T-cell (primary cell): ENCODE measurements around the gene TOMM34. TPM values are rescaled to one million over a fixed set of nuclear protein-coding genes. Genes with fewer than 3 reads are reported as not detected.

Experiments
- ATAC-seq, 4 experiments: fragments of 200-7000 bp in 3 of 4; fragments of 150-1000 bp in 1 of 4; cut with Tn5 transposase; replicated peaks in 1 of 4; 1 replicate in 3 of 4; 2 replicates in 1 of 4; pipeline ENCODE4 v1.10.0; 2021; ENCODE audit warnings: moderate library complexity in 3 of 4, mild to moderate bottlenecking in 2 of 4, moderate number of reproducible peaks in 1 of 4
- CTCF ChIA-PET, 2 donors: fragments of 300-600 bp; sonication (Branson Sonifier 250); formaldehyde crosslinking; loops; one replicate each; lab custom pipeline; 2022; ENCODE audit warnings: antibody characterized with exemption in 2 of 2; lab: Charles Lee
- POLR2A ChIA-PET, 2 donors: fragments of 300-600 bp; sonication (Branson Sonifier 250); formaldehyde crosslinking; loops; one replicate each; lab custom pipeline; 2022; ENCODE audit warnings: antibody characterized with exemption in 2 of 2; lab: Charles Lee
- DNase-seq, 35 experiments: peaks; one replicate each; pipeline versions ENCODE4 v3.0.0 to v3.0.0-alpha.2; 2013 to 2023
- H3K27ac ChIP-seq: one replicate; pipeline ENCODE4 v1.5.1; 2013; ENCODE audit warnings: low read length
- H3K27me3 ChIP-seq, 2 experiments: replicated peaks in 1 of 2; 1 replicate in 1 of 2; 2 replicates in 1 of 2; pipeline versions ENCODE4 v1.6.1 to v1.7.0; 2013; ENCODE audit warnings: low read length in 1 of 2, mixed read lengths in 1 of 2; ENCODE audit not compliant: control insufficient read depth in 2 of 2, insufficient read depth in 2 of 2; ENCODE audit errors: extremely low read depth in 1 of 2
- H3K36me3 ChIP-seq, 2 donors: 1 replicate in 1 of 2; 2 replicates in 1 of 2; pipeline versions ENCODE4 v1.6.1 to v1.7.0; 2013; ENCODE audit warnings: low read length in 1 of 2; ENCODE audit not compliant: control insufficient read depth in 2 of 2, insufficient read depth in 1 of 2; ENCODE audit errors: extremely low read depth in 1 of 2
- H3K4me1 ChIP-seq, 2 experiments: 1 replicate in 1 of 2; 2 replicates in 1 of 2; pipeline versions ENCODE4 v1.6.1 to v1.7.0; 2013; ENCODE audit warnings: low read length in 2 of 2, mixed read lengths in 1 of 2; ENCODE audit not compliant: insufficient read depth in 2 of 2, control insufficient read depth in 1 of 2; ENCODE audit errors: extremely low read depth in 1 of 2
- H3K4me3 ChIP-seq, 2 donors: 1 replicate in 1 of 2; 2 replicates in 1 of 2; pipeline versions ENCODE4 v1.5.1 to v1.7.0; 2013; ENCODE audit warnings: mild to moderate bottlenecking in 2 of 2, low read length in 1 of 2, moderate library complexity in 1 of 2; ENCODE audit not compliant: control insufficient read depth in 1 of 2; ENCODE audit errors: extremely low read depth in 1 of 2
- H3K9me3 ChIP-seq: 2 replicates; pipeline ENCODE4 v1.7.0; 2013
- H3K27ac Mint-ChIP-seq, 2 donors: one replicate each; pipeline ENCODE4 v1.8.0; 2020 to 2021; ENCODE audit warnings: mild to moderate bottlenecking in 2 of 2, mixed read lengths in 2 of 2
- H3K27me3 Mint-ChIP-seq, 2 donors: one replicate each; pipeline ENCODE4 v1.8.0; 2021 to 2022; ENCODE audit warnings: mixed read lengths in 2 of 2
- H3K36me3 Mint-ChIP-seq: one replicate; pipeline ENCODE4 v1.8.0; 2021; ENCODE audit warnings: mixed read lengths
- H3K4me1 Mint-ChIP-seq, 3 donors: one replicate each; pipeline ENCODE4 v1.8.0; 2020 to 2022; ENCODE audit warnings: mixed read lengths in 3 of 3, mild to moderate bottlenecking in 1 of 3
- H3K4me3 Mint-ChIP-seq, 3 donors: one replicate each; pipeline ENCODE4 v1.8.0; 2020 to 2022; ENCODE audit warnings: mild to moderate bottlenecking in 3 of 3, mixed read lengths in 3 of 3, moderate library complexity in 3 of 3
- H3K9me3 Mint-ChIP-seq, 3 donors: one replicate each; pipeline ENCODE4 v1.8.0; 2020 to 2022; ENCODE audit warnings: mixed read lengths in 3 of 3
- WGBS: methylation state at CpG from one replicate; pipeline ENCODE4 v1.1.5; 2013; ENCODE audit warnings: missing lambda C conversion rate; ENCODE audit not compliant: insufficient coverage; 5-methylcytosine and 5-hydroxymethylcytosine counted together
- total RNA-seq, 35 experiments: library from RNA in 6 of 35; stranded (reverse) in 6 of 35; fragments of 120-200 nt in 1 of 35; gene quantifications; one replicate each; pipeline versions ENCODE4 v1.2.1 to v1.2.4 and lab custom pipeline; 2013 to 2026

TOMM34 gene
- total RNA-seq, 5 donors from 2014 or later (not counting 1 experiment from before 2014, with no cell fraction given): 7.8 to 12.8 (median 11.4) TPM

- peak in 1 of 4 experiments; percentile 31 for ATAC-seq
- ChIA-PET CTCF (interaction anchor here (0.7 to 1.2 kb wide), 3 partner anchors 9 to 53 kb away, joined by 3 to 4 read pairs (median 3); no protein-coding TSS in a partner anchor), POLR2A (interaction anchor here in 1 of 2 donors (0.5 kb wide), 1 partner anchor 704 kb away, joined by 3 read pairs; no protein-coding TSS in a partner anchor)
- peak overlapping the region; percentile 60 for H3K27ac ChIP-seq
- peak overlapping the region; percentile 28 to 51 for H3K4me3 ChIP-seq
- no peaks in the 10 kb centered on the region for H3K9me3 ChIP-seq
- no peaks in the 10 kb centered on the region for H3K27me3 ChIP-seq
- Mint-ChIP-seq H3K27ac (peak overlapping the region; percentile 93 to 94), H3K36me3 (peaks cover 53% of the 10 kb centered on the region), H3K27me3 (no peaks in the 10 kb centered on the region), H3K4me3 (peak overlapping the region; percentile 77 to 81 (median 81)), H3K9me3 (no peaks in the 10 kb centered on the region), H3K4me1 (peaks cover 70 to 85% (median 79%) of the 10 kb centered on the region in 3 donors)
- no peak for DNase-seq
- H3K36me3 ChIP-seq: peaks cover 0 to 52% of the 10 kb centered on the region in 2 donors
- peaks cover 40 to 42% of the 10 kb centered on the region in 2 experiments for H3K4me1 ChIP-seq
Observed at GRCh38 chr20:44990957-44991356, 30.8 kb upstream of the TOMM34 start.

GRCh38 chr20:44990425-44990824 is 30.2 kb upstream of the TOMM34 start:
- H3K4me3 ChIP-seq: peak overlapping the region; percentile 28 to 51
- peaks cover 53% of the 10 kb centered on the region for H3K36me3 Mint-ChIP-seq

DNA sequence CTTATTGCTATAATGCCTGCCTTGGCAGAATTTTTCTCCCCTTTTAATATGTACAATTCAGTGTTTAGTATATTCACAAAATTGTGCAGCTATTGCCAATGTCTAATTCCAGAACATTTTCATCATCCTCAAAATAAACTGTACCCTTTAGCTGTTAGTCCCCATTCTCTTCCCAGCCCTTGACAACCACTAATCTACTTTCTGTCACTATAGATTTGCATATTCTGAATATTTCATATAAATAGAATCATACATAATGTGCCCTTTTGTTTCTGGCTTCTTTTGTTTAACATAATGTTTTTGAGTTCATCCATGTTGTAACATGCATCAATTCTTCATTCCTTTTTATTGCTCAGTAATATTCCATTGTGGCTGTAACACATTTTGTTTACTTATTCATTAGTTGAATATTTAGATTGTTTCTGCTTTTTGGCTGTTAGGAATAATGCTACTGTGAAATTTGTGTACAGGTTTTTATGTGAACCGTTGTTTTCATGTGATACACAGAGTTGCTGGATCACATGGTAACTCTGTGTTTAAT is 28.5 kb upstream of the TOMM34 start:
- Histone ChIP-seq H3K4me3 (no peak overlapping the region), H3K4me1 (peaks cover 34 to 41% of the 10 kb centered on the region in 2 experiments), H3K9me3 (no peaks in the 10 kb centered on the region), H3K27ac (no peak overlapping the region), H3K27me3 (no peaks in the 10 kb centered on the region), H3K36me3 (peaks cover 0 to 53% of the 10 kb centered on the region in 2 donors)
- ChIA-PET POLR2A (no interaction called here), CTCF (interaction anchor here in 1 of 2 donors (0.6 kb wide), 1 partner anchor 17 kb away, joined by 3 read pairs; no protein-coding TSS in a partner anchor)
- no peaks in the 10 kb centered on the region for H3K9me3 Mint-ChIP-seq
- H3K4me1 Mint-ChIP-seq: peaks cover 71 to 87% (median 79%) of the 10 kb centered on the region in 3 donors
- peaks cover 51% of the 10 kb centered on the region for H3K36me3 Mint-ChIP-seq
- H3K4me3 Mint-ChIP-seq: peak overlapping the region; percentile 31 to 81 (median 81)
- peak overlapping the region; percentile 80 to 94 for H3K27ac Mint-ChIP-seq
- no peak for ATAC-seq
- no peak for DNase-seq
- no peaks in the 10 kb centered on the region for H3K27me3 Mint-ChIP-seq
- no CpG with 5 or more reads among the region's 1 CpG for WGBS

More at GRCh38 chr20:44990425-44990824, 30.2 kb upstream of the TOMM34 start:
- Mint-ChIP-seq H3K4me1 (peaks cover 70 to 86% (median 80%) of the 10 kb centered on the region in 3 donors), H3K27me3 (no peaks in the 10 kb centered on the region), H3K4me3 (peak overlapping the region; percentile 77 to 81 (median 81)), H3K27ac (peak overlapping the region; percentile 93 to 94), H3K9me3 (no peaks in the 10 kb centered on the region)
- Histone ChIP-seq H3K27ac (peak overlapping the region; percentile 60), H3K36me3 (peaks cover 0 to 52% of the 10 kb centered on the region in 2 donors), H3K4me1 (peaks cover 37 to 43% of the 10 kb centered on the region in 2 experiments), H3K27me3 (no peaks in the 10 kb centered on the region), H3K9me3 (no peaks in the 10 kb centered on the region)
- peak in 1 of 35 experiments; percentile 33 for DNase-seq
- CTCF ChIA-PET: interaction anchor here (0.5 to 1.5 kb wide), 7 partner anchors 9 to 56 kb away, joined by 3 to 5 read pairs (median 4); partner anchors contain the start of gene TOMM34 (in 1 of the 2)
- peak; percentile 49 to 64 (median 55) for ATAC-seq
- WGBS: no CpG with 5 or more reads among the region's 3 CpGs
- POLR2A ChIA-PET: no interaction called here

DNA sequence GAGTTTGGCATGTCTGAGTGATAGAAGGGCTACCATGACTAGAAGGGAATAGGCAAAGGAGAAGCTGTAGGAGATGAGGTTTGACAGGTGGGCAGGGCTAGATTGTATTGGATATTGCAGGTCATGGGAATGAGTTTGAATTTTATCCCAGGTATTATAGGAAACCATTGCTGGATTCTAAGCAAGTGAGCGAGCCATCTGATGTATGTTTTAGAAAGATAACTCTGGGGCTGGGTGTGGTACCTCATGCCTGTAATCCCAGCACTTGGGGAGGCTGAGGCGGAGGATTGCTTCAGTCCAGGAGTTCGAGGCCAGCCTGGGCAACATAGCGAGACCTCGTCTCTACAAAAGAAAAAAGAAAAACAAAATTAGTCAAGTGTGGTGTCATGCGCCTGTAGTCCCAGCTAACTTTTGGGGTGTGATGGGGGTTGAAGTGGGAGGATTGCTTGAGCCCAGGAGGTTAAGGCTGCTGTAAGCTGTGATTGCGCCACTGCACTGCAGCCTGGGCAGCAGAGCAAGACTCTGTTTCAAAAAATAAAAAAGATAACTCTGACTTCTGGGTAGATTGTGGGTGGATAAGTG is 23.0 kb upstream of the TOMM34 start:
- H3K27ac Mint-ChIP-seq: peak overlapping the region; percentile 81 to 93
- peaks cover 83 to 89% (median 84%) of the 10 kb centered on the region in 3 donors for H3K4me1 Mint-ChIP-seq
- no peaks in the 10 kb centered on the region for H3K27me3 Mint-ChIP-seq
- Histone ChIP-seq H3K36me3 (peaks cover 0 to 73% of the 10 kb centered on the region in 2 donors), H3K27ac (peak overlapping the region; percentile 91), H3K9me3 (no peaks in the 10 kb centered on the region), H3K4me3 (no peak overlapping the region), H3K4me1 (peaks cover 47 to 55% of the 10 kb centered on the region in 2 experiments), H3K27me3 (no peaks in the 10 kb centered on the region)
- no peak for DNase-seq
- POLR2A ChIA-PET: no interaction called here
- CTCF ChIA-PET: no interaction called here
- WGBS: 100% methylated on average over 7 of the region's 7 CpGs
- no peaks in the 10 kb centered on the region for H3K9me3 Mint-ChIP-seq
- ATAC-seq: no peak
- peak overlapping the region in 2 of 3 donors; percentile 33 to 51 for H3K4me3 Mint-ChIP-seq
- H3K36me3 Mint-ChIP-seq: peaks cover 60% of the 10 kb centered on the region

GRCh38 chr20:44981736-44982406 is 21.7 kb upstream of the TOMM34 start:
- DNase-seq: no peak
- Histone ChIP-seq H3K27ac (peak overlapping the region; percentile 91), H3K9me3 (no peaks in the 10 kb centered on the region), H3K4me1 (peaks cover 52 to 66% of the 10 kb centered on the region in 2 experiments), H3K36me3 (peaks cover 0 to 65% of the 10 kb centered on the region in 2 donors), H3K27me3 (no peaks in the 10 kb centered on the region), H3K4me3 (no peak overlapping the region)
- Mint-ChIP-seq H3K4me1 (peaks cover 88 to 94% (median 90%) of the 10 kb centered on the region in 3 donors), H3K4me3 (peak overlapping the region in 1 of 3 donors; percentile 84), H3K9me3 (no peaks in the 10 kb centered on the region), H3K27me3 (no peaks in the 10 kb centered on the region), H3K27ac (peak overlapping the region; percentile 93 to 98), H3K36me3 (peaks cover 60% of the 10 kb centered on the region)
- WGBS: 90% methylated on average over 4 of the region's 8 CpGs
- ChIA-PET CTCF (interaction anchor here (0.6 to 1.1 kb wide), 7 partner anchors 9 to 102 kb away, joined by 3 to 6 read pairs (median 4); no protein-coding TSS in a partner anchor), POLR2A (interaction anchor here (0.5 to 0.7 kb wide), 12 partner anchors 8 to 1392 kb away, joined by 3 to 9 read pairs (median 5); no protein-coding TSS in a partner anchor)
- ATAC-seq: no peak
